ENCODE results near the gene BUD23.

BUD23 gene

GRCh38 chr7:73736885-73737284 lies 53.5 kb downstream of the BUD23 start:
- no peak for DNase-seq
- intact Hi-C loops (cut with DNase I): loop anchor here (5.0 kb wide), 2 partner anchors 105 to 120 kb away; partner anchors contain the start of gene METTL27

GRCh38 chr7:73737491-73738219 lies 54.3 kb downstream of the BUD23 start:
- intact Hi-C loops (cut with DNase I): loop anchor here (5.0 kb wide), 2 partner anchors 105 to 120 kb away; partner anchors contain the start of gene METTL27
- no peak for DNase-seq

- DNase-seq: peak in 5 of 10 donors; percentile 32 to 84 (median 43)
Observed at GRCh38 chr7:73738220-73738611, 54.8 kb downstream of the BUD23 start.

GRCh38 chr7:73738612-73739386 lies 55.4 kb downstream of the BUD23 start, which contains the start of gene ABHD11:
Gene ABHD11 (minus strand): TSS chr7:73738802. CDS start chr7:73738770, 32 bp downstream.
- intact Hi-C loops (cut with DNase I): loop anchor here (5.0 kb wide), 2 partner anchors 104 to 119 kb away; partner anchors contain the start of gene METTL27
- DNase-seq: peak; percentile 98 to 100 (median 99)

More at GRCh38 chr7:73738220-73738611, 54.8 kb downstream of the BUD23 start:
- intact Hi-C loops (cut with DNase I): loop anchor here (5.0 kb wide), 2 partner anchors 104 to 119 kb away; partner anchors contain the start of gene METTL27

GRCh38 chr7:73739387-73739767 lies 56.0 kb downstream of the BUD23 start:
- DNase-seq: peak in 1 of 10 donors; percentile 70
- intact Hi-C loops (cut with DNase I): loop anchor here (5.0 kb wide), 2 partner anchors 103 to 118 kb away; partner anchors contain the start of gene METTL27

- DNase-seq: peak in 1 of 10 donors; percentile 44
- intact Hi-C loops (cut with DNase I): no loop called here
Observed at GRCh38 chr7:73740212-73740611, 56.8 kb downstream of the BUD23 start.

- intact Hi-C loops (cut with DNase I): no loop called here
- no peak for DNase-seq
Observed at GRCh38 chr7:73740771-73741170, 57.4 kb downstream of the BUD23 start.

- intact Hi-C loops (cut with DNase I): no loop called here
- peak in 1 of 10 donors; percentile 22 for DNase-seq
Observed at GRCh38 chr7:73741600-73741999, 58.2 kb downstream of the BUD23 start.

- no peak for DNase-seq
- intact Hi-C loops (cut with DNase I): no loop called here
Observed at GRCh38 chr7:73742338-73742752, 58.9 kb downstream of the BUD23 start.

- intact Hi-C loops (cut with DNase I): no loop called here
Observed at GRCh38 chr7:73742753-73743641, 59.6 kb downstream of the BUD23 start.

GRCh38 chr7:73746378-73746777 lies 63.0 kb downstream of the BUD23 start:
- intact Hi-C loops (cut with DNase I): no loop called here
- DNase-seq: peak in 3 of 10 donors; percentile 23 to 85 (median 78)

More at GRCh38 chr7:73742753-73743641, 59.6 kb downstream of the BUD23 start:
- DNase-seq: peak in 6 of 10 donors; percentile 19 to 85 (median 34)

Measured in posterior cingulate gyrus (tissue), 11 donors.